ENCODE data around the gene SPANXD. TPM values are rescaled to one million over a fixed set of nuclear protein-coding genes. Genes with fewer than 3 reads are reported as not detected.

SPANXD gene, protein sequence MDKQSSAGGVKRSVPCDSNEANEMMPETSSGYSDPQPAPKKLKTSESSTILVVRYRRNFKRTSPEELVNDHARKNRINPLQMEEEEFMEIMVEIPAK
- not detected in 2 replicates for total RNA-seq

DNA sequence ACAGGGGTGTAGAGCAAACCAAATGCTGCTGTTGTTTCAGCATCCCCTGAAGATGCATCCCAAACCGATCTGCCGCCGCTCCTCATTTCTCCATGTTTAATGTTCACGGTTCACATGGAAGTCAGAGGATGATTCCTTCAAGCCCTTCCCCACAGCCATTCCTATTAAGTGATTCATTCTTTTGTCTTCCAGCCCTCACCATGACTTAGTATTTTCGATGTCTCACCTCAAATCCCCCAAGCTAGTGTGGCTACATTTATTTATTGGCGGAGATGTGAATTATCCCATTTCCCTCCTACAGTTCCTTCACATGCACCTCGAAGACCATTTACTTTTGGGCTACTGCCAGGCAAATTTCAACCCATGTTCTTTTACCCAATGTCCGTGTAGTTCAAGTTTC lies at the start of gene SPANXD:
Gene SPANXD (minus strand): TSS at position 101 of the 400 bp plus-strand sequence. CDS start 334 bp downstream, outside the sequence.

Other genes starting within 250 kb of the SPANXD start
- 0.28 TPM in 1 of 2 replicates, not detected in the other for gene SPANXA1, start 114.0 kb downstream of the SPANXD start, total RNA-seq
- gene SPANXA2, start 109.0 kb downstream of the SPANXD start, total RNA-seq, result 0.28 TPM in 1 of 2 replicates, not detected in the other
- gene MAGEC3, start 139.6 kb upstream of the SPANXD start, total RNA-seq, result not detected in 2 replicates
- under 0.01 TPM in 1 of 2 replicates, not detected in the other for gene MAGEC1, start 205.2 kb upstream of the SPANXD start, total RNA-seq